IMR-90 (cell line): Measurements from ENCODE around the gene ZNF564. TPM values are rescaled to one million over a fixed set of nuclear protein-coding genes. Genes with fewer than 3 reads are reported as not detected.

Experiments
- ATAC-seq: fragments of 200-7000 bp; cut with Tn5 transposase; 2 replicates; pipeline ENCODE4 v1.9.1; 2020; ENCODE audit warnings: low read depth, mild to moderate bottlenecking, moderate library complexity
- BruUV-seq: library from RNA; stranded (reverse); fragments of 400-500 nt; replicated peaks from 2 replicates; lab custom pipeline; 2021; lab: Mats Ljungman, UMichigan
- CTCF ChIA-PET: fragments of 300-600 bp; formaldehyde crosslinking; extraction: SDS; loops from one replicate; lab custom pipeline; 2021; ENCODE audit warnings: antibody characterized with exemption; lab: Yijun Ruan, JAX
- POLR2A ChIA-PET: fragments of 300-600 bp; sonication (Branson Sonifier 250); formaldehyde crosslinking; loops from one replicate; lab custom pipeline; 2022; ENCODE audit warnings: antibody characterized with exemption; ENCODE audit not compliant: unreplicated experiment; lab: Charles Lee
- DNase-seq: peaks from one replicate; pipeline ENCODE4 v3.0.0; 2013
- H2AFZ ChIP-seq: replicated peaks from 2 replicates; pipeline ENCODE3; 2013; ENCODE audit warnings: low read length, mild to moderate bottlenecking; ENCODE audit not compliant: poor library complexity
- H2AK5ac ChIP-seq: 2 replicates; pipeline ENCODE4 v1.6.1; 2013; ENCODE audit warnings: low read depth, low read length, inconsistent platforms
- H2AK9ac ChIP-seq: replicated peaks from 2 replicates; pipeline ENCODE3; 2013; ENCODE audit warnings: mild to moderate bottlenecking, low read depth, low read length, moderate library complexity; ENCODE audit not compliant: poor library complexity
- H2BK120ac ChIP-seq: 2 replicates; pipeline ENCODE4 v1.6.1; 2013; ENCODE audit warnings: low read depth, low read length, inconsistent platforms
- H2BK15ac ChIP-seq: 3 replicates; pipeline ENCODE4 v1.6.1; 2013; ENCODE audit warnings: low read depth, low read length, inconsistent platforms
- H2BK20ac ChIP-seq: 2 replicates; pipeline ENCODE4 v1.6.1; 2013; ENCODE audit warnings: low read depth, mild to moderate bottlenecking, inconsistent platforms, low read length, moderate library complexity
- H2BK5ac ChIP-seq: 2 replicates; pipeline ENCODE4 v1.6.1; 2013; ENCODE audit warnings: mild to moderate bottlenecking, low read depth, low read length, inconsistent platforms; ENCODE audit not compliant: poor library complexity, severe bottlenecking
- H3K14ac ChIP-seq: replicated peaks from 2 replicates; pipeline ENCODE4 v1.6.1; 2013; ENCODE audit warnings: low read depth, low read length, inconsistent platforms
- H3K18ac ChIP-seq: 2 replicates; pipeline ENCODE4 v1.6.1; 2013; ENCODE audit warnings: low read depth, low read length, control low read depth
- H3K23ac ChIP-seq: 2 replicates; pipeline ENCODE4 v1.6.1; 2013; ENCODE audit warnings: low read depth, low read length, inconsistent platforms
- H3K27ac ChIP-seq: 2 replicates; pipeline ENCODE4 v1.5.1; 2013; ENCODE audit warnings: mild to moderate bottlenecking, control low read depth, low read length; ENCODE audit not compliant: insufficient read depth
- H3K27me3 ChIP-seq: 2 replicates; pipeline ENCODE4 v1.6.1; 2013; ENCODE audit warnings: low read length; ENCODE audit not compliant: control insufficient read depth, insufficient read depth
- H3K36me3 ChIP-seq: 2 replicates; pipeline ENCODE4 v1.6.1; 2013; ENCODE audit warnings: low read length, mixed read lengths; ENCODE audit not compliant: control insufficient read depth, insufficient read depth
- H3K4ac ChIP-seq: 2 replicates; pipeline ENCODE4 v1.6.1; 2013; ENCODE audit warnings: low read depth, low read length, inconsistent platforms
- H3K4me1 ChIP-seq: 2 replicates; pipeline ENCODE4 v1.6.1; 2013; ENCODE audit warnings: low read length, mixed read lengths; ENCODE audit not compliant: control insufficient read depth, insufficient read depth
- H3K4me2 ChIP-seq: 2 replicates; pipeline ENCODE4 v1.6.1; 2013; ENCODE audit warnings: low read depth, mild to moderate bottlenecking, control low read depth, low read length, moderate library complexity
- H3K4me3 ChIP-seq: 2 replicates; pipeline ENCODE4 v1.5.1; 2013; ENCODE audit warnings: low read depth, mild to moderate bottlenecking, control low read depth, low read length, moderate library complexity; ENCODE audit not compliant: insufficient read depth
- H3K56ac ChIP-seq: 2 replicates; pipeline ENCODE4 v1.6.1; 2013; ENCODE audit warnings: low read length, inconsistent platforms; ENCODE audit not compliant: insufficient read depth; ENCODE audit errors: extremely low read depth
- H3K79me1 ChIP-seq, 2 experiments: 2 replicates each; pipeline ENCODE4 v1.6.1; 2013; ENCODE audit warnings: low read length in 2 of 2, inconsistent platforms in 1 of 2, low read depth in 1 of 2
- H3K9ac ChIP-seq: 2 replicates; pipeline ENCODE4 v1.6.1; 2013; ENCODE audit warnings: low read depth, low read length, control low read depth
- H3K9me1 ChIP-seq: 2 replicates; pipeline ENCODE4 v1.6.1; 2013; ENCODE audit warnings: low read length, inconsistent platforms; ENCODE audit not compliant: insufficient read depth
- H3K9me3 ChIP-seq: 2 replicates; pipeline ENCODE4 v1.6.1; 2013; ENCODE audit warnings: low read length; ENCODE audit not compliant: control insufficient read depth, insufficient read depth
- H4K20me1 ChIP-seq: 2 replicates; pipeline ENCODE4 v1.6.1; 2013; ENCODE audit warnings: low read length, inconsistent platforms; ENCODE audit not compliant: insufficient read depth
- H4K5ac ChIP-seq: 2 replicates; pipeline ENCODE4 v1.6.1; 2013; ENCODE audit warnings: mild to moderate bottlenecking, low read depth, low read length, control low read depth
- H4K8ac ChIP-seq, 2 experiments: 2 replicates each; pipeline ENCODE4 v1.6.1; 2013; ENCODE audit warnings: low read depth in 2 of 2, low read length in 2 of 2, control low read depth in 1 of 2, inconsistent platforms in 1 of 2
- H4K91ac ChIP-seq: 2 replicates; pipeline ENCODE4 v1.6.1; 2013; ENCODE audit warnings: low read depth, low read length, inconsistent platforms; ENCODE audit not compliant: insufficient read depth
- BHLHE40 ChIP-seq: fragments of 150-350 bp; IDR thresholded peaks from 2 replicates; pipeline ENCODE4 v1.6.1; 2016; ENCODE audit warnings: mild to moderate bottlenecking, low read depth, low read length
- CEBPB ChIP-seq: IDR thresholded peaks from 2 replicates; pipeline ENCODE4 v1.6.1; 2012; ENCODE audit warnings: low read depth, low read length, improper control_type of control experiment
- CHD1 ChIP-seq: IDR thresholded peaks from 2 replicates; pipeline ENCODE4 v1.6.1; 2012; ENCODE audit warnings: low read depth, low read length, improper control_type of control experiment
- FOS ChIP-seq: fragments of 150-350 bp; IDR thresholded peaks from 2 replicates; pipeline ENCODE4 v1.6.1; 2016; ENCODE audit warnings: low read depth, low read length
- MAFK ChIP-seq: IDR thresholded peaks from 2 replicates; pipeline ENCODE4 v1.6.1; 2012; ENCODE audit warnings: low read depth, low read length, improper control_type of control experiment
- MAZ ChIP-seq: IDR thresholded peaks from 2 replicates; pipeline ENCODE4 v1.6.1; 2012; ENCODE audit warnings: low read depth, mild to moderate bottlenecking, low read length, improper control_type of control experiment, moderate library complexity, borderline replicate concordance
- MXI1 ChIP-seq: IDR thresholded peaks from 2 replicates; pipeline ENCODE4 v1.6.1; 2012; ENCODE audit warnings: low read depth, mild to moderate bottlenecking, low read length, moderate library complexity, borderline replicate concordance
- NFE2L2 ChIP-seq: fragments of 150-350 bp; IDR thresholded peaks from 2 replicates; pipeline ENCODE4 v1.6.1; 2016; ENCODE audit warnings: low read depth, mild to moderate bottlenecking, low read length
- POLR2A ChIP-seq: IDR thresholded peaks from 2 replicates; pipeline ENCODE4 v1.6.1; 2012; ENCODE audit warnings: mild to moderate bottlenecking, low read depth, low read length
- RAD21 ChIP-seq: IDR thresholded peaks from 2 replicates; pipeline ENCODE4 v1.6.1; 2012; ENCODE audit warnings: low read length, improper control_type of control experiment
- RCOR1 ChIP-seq: IDR thresholded peaks from 2 replicates; pipeline ENCODE4 v1.6.1; 2012; ENCODE audit warnings: mild to moderate bottlenecking, low read length, improper control_type of control experiment; ENCODE audit not compliant: insufficient replicate concordance
- RFX5 ChIP-seq: IDR thresholded peaks from 2 replicates; pipeline ENCODE4 v1.8.0; 2012; ENCODE audit warnings: low read depth, mild to moderate bottlenecking, low read length, moderate library complexity
- SMC3 ChIP-seq: fragments of 150-350 bp; IDR thresholded peaks from 2 replicates; pipeline ENCODE4 v1.6.1; 2016; ENCODE audit warnings: low read depth, mild to moderate bottlenecking, antibody characterized with exemption, low read length, moderate library complexity
- WGBS, 2 experiments: methylation state at CpG; one replicate each; pipeline versions ENCODE4 v1.1.5 to v1.1.7; 2013; ENCODE audit warnings: missing lambda C conversion rate in 2 of 2; ENCODE audit not compliant: insufficient read length in 1 of 2; ENCODE audit errors: extremely low coverage in 2 of 2; 5-methylcytosine and 5-hydroxymethylcytosine counted together
- dilution Hi-C: fragments of 300-500 bp; cut with HindIII; formaldehyde crosslinking; loops from one replicate; pipeline ENCODE4 v1.14.3; 2018; ENCODE audit warnings: low sequenced_read_pairs; ENCODE audit not compliant: unreplicated experiment
- in situ Hi-C: fragments of 300-500 bp; cut with MboI; formaldehyde crosslinking; loops from 3 replicates; pipeline ENCODE4 v1.14.3; 2019; ENCODE audit warnings: low sequenced_read_pairs, inconsistent platforms, mixed read lengths
- intact Hi-C: fragments of 100-400 bp; cut with micrococcal nuclease; formaldehyde crosslinking; loops from 2 replicates; pipeline ENCODE4 v1.10.0; 2022
- polyA plus RNA-seq, 3 experiments: library from polyadenylated mRNA; depleted of rRNA; stranded (reverse); fragments of >200 nt; gene quantifications; 2 replicates each; pipeline ENCODE4 v1.2.3, GENCODE V29; 2012; ENCODE audit warnings: low replicate concordance in 1 of 3
- total RNA-seq: library from RNA; depleted of rRNA; stranded (reverse); fragments of >200 nt; gene quantifications from 2 replicates; pipeline ENCODE4 v1.2.3, GENCODE V29; 2012
- TF ChIP-seq, protein P1 (sequence below): conservative IDR thresholded peaks from 2 replicates; pipeline ENCODE4 v1.5.1; 2012; ENCODE audit warnings: mild to moderate bottlenecking, low read depth, low read length, improper control_type of control experiment
- TF ChIP-seq, protein P2 (sequence below): fragments of 150-350 bp; IDR thresholded peaks from 2 replicates; pipeline ENCODE4 v1.6.1; 2016; ENCODE audit warnings: low read depth, mild to moderate bottlenecking, low read length, moderate library complexity, borderline replicate concordance
- TF ChIP-seq, protein P3 (sequence below): fragments of 150-350 bp; IDR thresholded peaks from 2 replicates; pipeline ENCODE4 v1.6.1; 2017; ENCODE audit warnings: mild to moderate bottlenecking, antibody characterized with exemption, low read length, low read depth

Gene ZNF564
- total and polyA plus RNA-seq, 2 of the 4 experiments (the other 2 are of a cell fraction), result 1.5 to 6.3 TPM

- no peak overlapping the region for H2AK5ac ChIP-seq
- H3K23ac ChIP-seq, result no peak overlapping the region
- no peak overlapping the region for H3K4me2 ChIP-seq
- in situ Hi-C loops (no loop called here), dilution Hi-C loops (no loop called here), intact Hi-C loops (no loop called here)
- H4K91ac ChIP-seq, result no peak overlapping the region
- H2BK15ac ChIP-seq, result no peak overlapping the region
- H4K8ac ChIP-seq, result no peak overlapping the region
- no CpG with 5 or more reads among the region's 4 CpGs for WGBS, 2 experiments
- ChIA-PET POLR2A (no interaction called here), CTCF (no interaction called here)
- H3K36me3 ChIP-seq, result peaks cover 56% of the 10 kb centered on the region
- TF ChIP-seq, protein P1, sequence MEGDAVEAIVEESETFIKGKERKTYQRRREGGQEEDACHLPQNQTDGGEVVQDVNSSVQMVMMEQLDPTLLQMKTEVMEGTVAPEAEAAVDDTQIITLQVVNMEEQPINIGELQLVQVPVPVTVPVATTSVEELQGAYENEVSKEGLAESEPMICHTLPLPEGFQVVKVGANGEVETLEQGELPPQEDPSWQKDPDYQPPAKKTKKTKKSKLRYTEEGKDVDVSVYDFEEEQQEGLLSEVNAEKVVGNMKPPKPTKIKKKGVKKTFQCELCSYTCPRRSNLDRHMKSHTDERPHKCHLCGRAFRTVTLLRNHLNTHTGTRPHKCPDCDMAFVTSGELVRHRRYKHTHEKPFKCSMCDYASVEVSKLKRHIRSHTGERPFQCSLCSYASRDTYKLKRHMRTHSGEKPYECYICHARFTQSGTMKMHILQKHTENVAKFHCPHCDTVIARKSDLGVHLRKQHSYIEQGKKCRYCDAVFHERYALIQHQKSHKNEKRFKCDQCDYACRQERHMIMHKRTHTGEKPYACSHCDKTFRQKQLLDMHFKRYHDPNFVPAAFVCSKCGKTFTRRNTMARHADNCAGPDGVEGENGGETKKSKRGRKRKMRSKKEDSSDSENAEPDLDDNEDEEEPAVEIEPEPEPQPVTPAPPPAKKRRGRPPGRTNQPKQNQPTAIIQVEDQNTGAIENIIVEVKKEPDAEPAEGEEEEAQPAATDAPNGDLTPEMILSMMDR, result no peak
- TF ChIP-seq MAZ (no peak), SMC3 (no peak), CHD1 (no peak), RCOR1 (no peak), BHLHE40 (no peak), POLR2A (no peak), RAD21 (no peak), RFX5 (no peak), NFE2L2 (no peak), MAFK (no peak), FOS (no peak), MXI1 (no peak), CEBPB (no peak)
- TF ChIP-seq, protein P2, sequence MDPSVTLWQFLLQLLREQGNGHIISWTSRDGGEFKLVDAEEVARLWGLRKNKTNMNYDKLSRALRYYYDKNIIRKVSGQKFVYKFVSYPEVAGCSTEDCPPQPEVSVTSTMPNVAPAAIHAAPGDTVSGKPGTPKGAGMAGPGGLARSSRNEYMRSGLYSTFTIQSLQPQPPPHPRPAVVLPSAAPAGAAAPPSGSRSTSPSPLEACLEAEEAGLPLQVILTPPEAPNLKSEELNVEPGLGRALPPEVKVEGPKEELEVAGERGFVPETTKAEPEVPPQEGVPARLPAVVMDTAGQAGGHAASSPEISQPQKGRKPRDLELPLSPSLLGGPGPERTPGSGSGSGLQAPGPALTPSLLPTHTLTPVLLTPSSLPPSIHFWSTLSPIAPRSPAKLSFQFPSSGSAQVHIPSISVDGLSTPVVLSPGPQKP, result no peak
- TF ChIP-seq, protein P3, sequence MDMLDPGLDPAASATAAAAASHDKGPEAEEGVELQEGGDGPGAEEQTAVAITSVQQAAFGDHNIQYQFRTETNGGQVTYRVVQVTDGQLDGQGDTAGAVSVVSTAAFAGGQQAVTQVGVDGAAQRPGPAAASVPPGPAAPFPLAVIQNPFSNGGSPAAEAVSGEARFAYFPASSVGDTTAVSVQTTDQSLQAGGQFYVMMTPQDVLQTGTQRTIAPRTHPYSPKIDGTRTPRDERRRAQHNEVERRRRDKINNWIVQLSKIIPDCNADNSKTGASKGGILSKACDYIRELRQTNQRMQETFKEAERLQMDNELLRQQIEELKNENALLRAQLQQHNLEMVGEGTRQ, result no peak
- H3K4ac ChIP-seq, result no peak overlapping the region
- no peaks in the 10 kb centered on the region for H4K20me1 ChIP-seq
- H4K5ac ChIP-seq, result no peak overlapping the region
- no peak overlapping the region for H3K18ac ChIP-seq
- no peak overlapping the region for H2AK9ac ChIP-seq
- H2BK20ac ChIP-seq, result no peak overlapping the region
- no peak overlapping the region for H3K14ac ChIP-seq
- no peak overlapping the region for H3K9ac ChIP-seq
- H2BK120ac ChIP-seq, result no peak overlapping the region
- no peaks in the 10 kb centered on the region for H3K27me3 ChIP-seq
- H3K56ac ChIP-seq, result no peak overlapping the region
- peaks cover 97% of the 10 kb centered on the region for H3K9me3 ChIP-seq
- no peaks in the 10 kb centered on the region for H3K4me1 ChIP-seq
- ATAC-seq (no peak), DNase-seq (no peak)
- H2AFZ ChIP-seq, result no peak overlapping the region
- no peak overlapping the region for H2BK5ac ChIP-seq
- H3K4me3 ChIP-seq, result no peak overlapping the region
- H3K79me1 ChIP-seq, result peaks cover 5 to 12% of the 10 kb centered on the region in 2 experiments
- H3K27ac ChIP-seq, result no peak overlapping the region
- H3K9me1 ChIP-seq, result no peaks in the 10 kb centered on the region
- BruUV-seq, result no TSS peak
These were observed 24.7 kb downstream of the ZNF564 start for GRCh38 chr19:12526542-12526941.
